OCI-LY7 (cell line): ENCODE results near the gene IRF2.

Source experiments
- EZH2phosphoT487 ChIP-seq: fragments of 200-600 bp; sonication (generic); IDR thresholded peaks from 2 replicates; pipeline ENCODE4 v1.6.1; 2018; ENCODE audit warnings: low read depth, borderline replicate concordance, mild to moderate bottlenecking, mixed run types, antibody characterized with exemption, low read length, moderate library complexity, mixed read lengths
- TF ChIP-seq, protein P1 (sequence below): fragments of 200-600 bp; sonication (generic); conservative IDR thresholded peaks from 2 replicates; pipeline ENCODE4 v1.5.1; 2014; ENCODE audit warnings: mild to moderate bottlenecking, antibody characterized with exemption, low read length, moderate library complexity, mixed read lengths

DNA sequence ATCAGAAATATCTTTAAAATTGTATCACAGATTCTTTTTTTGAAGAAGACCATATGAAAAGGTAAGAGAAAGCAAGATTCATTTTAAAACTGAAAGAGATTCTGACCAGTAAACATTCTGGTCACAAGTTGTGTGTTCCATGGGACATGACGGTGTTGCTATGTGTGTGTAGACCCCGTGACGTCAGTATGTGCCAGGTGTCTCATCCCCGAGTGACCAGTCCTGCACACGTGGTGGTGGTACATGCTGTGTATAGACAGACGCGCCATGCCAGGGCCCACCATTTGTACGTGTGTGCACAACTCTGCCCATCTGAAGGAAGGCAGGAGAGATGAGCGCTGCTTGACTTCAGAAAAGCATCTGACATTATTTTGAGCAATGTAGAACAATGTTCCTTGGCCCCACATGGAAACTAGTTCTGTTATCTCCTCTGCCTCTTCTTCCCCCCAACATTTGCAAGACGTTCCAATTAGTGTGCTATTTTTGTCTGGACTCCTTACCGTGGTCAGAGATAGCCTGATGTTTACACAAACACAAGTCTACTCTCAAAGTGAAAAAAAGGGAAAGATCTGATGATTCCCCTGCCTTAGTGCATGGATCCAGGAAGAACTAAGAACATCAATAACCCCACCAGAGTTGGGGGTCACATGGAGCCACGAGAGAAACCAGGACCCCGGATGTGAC, 51.2 kb downstream of the IRF2 start:
- TF ChIP-seq, protein P1, sequence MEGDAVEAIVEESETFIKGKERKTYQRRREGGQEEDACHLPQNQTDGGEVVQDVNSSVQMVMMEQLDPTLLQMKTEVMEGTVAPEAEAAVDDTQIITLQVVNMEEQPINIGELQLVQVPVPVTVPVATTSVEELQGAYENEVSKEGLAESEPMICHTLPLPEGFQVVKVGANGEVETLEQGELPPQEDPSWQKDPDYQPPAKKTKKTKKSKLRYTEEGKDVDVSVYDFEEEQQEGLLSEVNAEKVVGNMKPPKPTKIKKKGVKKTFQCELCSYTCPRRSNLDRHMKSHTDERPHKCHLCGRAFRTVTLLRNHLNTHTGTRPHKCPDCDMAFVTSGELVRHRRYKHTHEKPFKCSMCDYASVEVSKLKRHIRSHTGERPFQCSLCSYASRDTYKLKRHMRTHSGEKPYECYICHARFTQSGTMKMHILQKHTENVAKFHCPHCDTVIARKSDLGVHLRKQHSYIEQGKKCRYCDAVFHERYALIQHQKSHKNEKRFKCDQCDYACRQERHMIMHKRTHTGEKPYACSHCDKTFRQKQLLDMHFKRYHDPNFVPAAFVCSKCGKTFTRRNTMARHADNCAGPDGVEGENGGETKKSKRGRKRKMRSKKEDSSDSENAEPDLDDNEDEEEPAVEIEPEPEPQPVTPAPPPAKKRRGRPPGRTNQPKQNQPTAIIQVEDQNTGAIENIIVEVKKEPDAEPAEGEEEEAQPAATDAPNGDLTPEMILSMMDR = no peak
- TF ChIP-seq EZH2phosphoT487 = no peak
